ENCODE data around the gene DIAPH2.

The DIAPH2 gene

GRCh38 chrX:96906741-96907140, 222.1 kb downstream of the DIAPH2 start:
- DNase-seq, result no peak
- H3K9me3 Mint-ChIP-seq, result no peaks in the 10 kb centered on the region
- no peak overlapping the region for H3K27ac Mint-ChIP-seq
- H3K4me1 Mint-ChIP-seq, result no peaks in the 10 kb centered on the region
- CTCF ChIA-PET, result no interaction called here
- H3K27me3 Mint-ChIP-seq, result no peaks in the 10 kb centered on the region
- H3K4me3 Mint-ChIP-seq, result no peak overlapping the region
- peaks cover 1% of the 10 kb centered on the region for H3K36me3 Mint-ChIP-seq

DNA sequence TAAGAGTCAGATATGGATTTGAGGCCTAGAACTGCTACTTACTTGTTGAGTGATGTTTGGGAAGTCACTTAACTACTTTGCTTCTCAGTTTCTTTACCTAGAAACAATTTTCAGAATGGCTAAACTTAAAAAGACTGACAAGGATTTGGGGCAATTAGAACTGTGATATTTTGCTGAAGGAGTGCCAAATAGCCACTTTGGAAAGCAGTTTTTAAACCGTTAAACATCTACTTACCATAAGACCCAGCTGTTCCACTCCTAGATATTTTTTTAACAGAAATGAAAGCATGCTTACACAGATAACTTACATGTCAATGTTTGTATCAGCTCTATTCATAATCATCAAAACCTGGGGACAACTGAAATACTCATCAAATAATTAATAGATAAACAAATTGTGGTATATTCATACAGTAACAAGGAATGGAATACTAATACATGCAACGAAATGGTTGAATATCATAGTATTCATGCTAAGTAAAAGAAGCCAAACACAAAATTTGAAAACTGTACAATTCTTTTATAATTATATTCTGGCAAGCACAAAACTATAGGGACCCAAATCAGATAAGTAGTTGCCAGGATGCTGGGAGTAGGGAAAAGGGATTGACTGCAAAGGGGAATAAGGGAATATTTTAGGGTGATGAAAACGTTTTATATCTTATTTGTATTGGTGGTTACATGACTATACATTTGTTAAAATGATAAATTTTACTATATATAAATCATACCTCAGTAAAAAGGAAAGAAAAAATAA, 223.1 kb downstream of the DIAPH2 start:
- Mint-ChIP-seq H3K9me3 (no peaks in the 10 kb centered on the region), H3K36me3 (peaks cover 1% of the 10 kb centered on the region), H3K27me3 (no peaks in the 10 kb centered on the region), H3K4me1 (no peaks in the 10 kb centered on the region), H3K27ac (no peak overlapping the region), H3K4me3 (no peak overlapping the region)
- DNase-seq, result no peak
- CTCF ChIA-PET, result no interaction called here

GRCh38 chrX:96909291-96909690, 224.6 kb downstream of the DIAPH2 start:
- DNase-seq, result no peak
- CTCF ChIA-PET, result no interaction called here
- H3K27me3 Mint-ChIP-seq, result no peaks in the 10 kb centered on the region
- no peak overlapping the region for H3K4me3 Mint-ChIP-seq
- H3K36me3 Mint-ChIP-seq, result peaks cover 1% of the 10 kb centered on the region
- H3K9me3 Mint-ChIP-seq, result no peaks in the 10 kb centered on the region
- H3K4me1 Mint-ChIP-seq, result no peaks in the 10 kb centered on the region
- H3K27ac Mint-ChIP-seq, result no peak overlapping the region

GRCh38 chrX:96918864-96919263, 234.2 kb downstream of the DIAPH2 start:
- Mint-ChIP-seq H3K4me1 (no peaks in the 10 kb centered on the region), H3K36me3 (peaks cover 3% of the 10 kb centered on the region), H3K4me3 (no peak overlapping the region), H3K27ac (no peak overlapping the region), H3K9me3 (no peaks in the 10 kb centered on the region), H3K27me3 (no peaks in the 10 kb centered on the region)
- CTCF ChIA-PET, result no interaction called here
- no peak for DNase-seq

GRCh38 chrX:96919672-96920071, 235.0 kb downstream of the DIAPH2 start:
- Mint-ChIP-seq H3K27ac (no peak overlapping the region), H3K9me3 (no peaks in the 10 kb centered on the region), H3K36me3 (peaks cover 3% of the 10 kb centered on the region), H3K4me3 (no peak overlapping the region), H3K4me1 (no peaks in the 10 kb centered on the region), H3K27me3 (no peaks in the 10 kb centered on the region)
- DNase-seq, result no peak
- CTCF ChIA-PET, result no interaction called here

GRCh38 chrX:96924581-96924980, 239.9 kb downstream of the DIAPH2 start:
- CTCF ChIA-PET, result no interaction called here
- DNase-seq, result no peak
- Mint-ChIP-seq H3K27ac (no peak overlapping the region), H3K27me3 (no peaks in the 10 kb centered on the region), H3K9me3 (no peaks in the 10 kb centered on the region), H3K4me1 (no peaks in the 10 kb centered on the region), H3K4me3 (no peak overlapping the region), H3K36me3 (no peaks in the 10 kb centered on the region)

GRCh38 chrX:96929036-96929435, 244.4 kb downstream of the DIAPH2 start:
- no peak overlapping the region for H3K4me3 Mint-ChIP-seq
- no peak overlapping the region for H3K27ac Mint-ChIP-seq
- CTCF ChIA-PET, result no interaction called here
- H3K36me3 Mint-ChIP-seq, result no peaks in the 10 kb centered on the region
- H3K9me3 Mint-ChIP-seq, result no peaks in the 10 kb centered on the region
- no peaks in the 10 kb centered on the region for H3K4me1 Mint-ChIP-seq
- no peak for DNase-seq
- no peaks in the 10 kb centered on the region for H3K27me3 Mint-ChIP-seq

DNA sequence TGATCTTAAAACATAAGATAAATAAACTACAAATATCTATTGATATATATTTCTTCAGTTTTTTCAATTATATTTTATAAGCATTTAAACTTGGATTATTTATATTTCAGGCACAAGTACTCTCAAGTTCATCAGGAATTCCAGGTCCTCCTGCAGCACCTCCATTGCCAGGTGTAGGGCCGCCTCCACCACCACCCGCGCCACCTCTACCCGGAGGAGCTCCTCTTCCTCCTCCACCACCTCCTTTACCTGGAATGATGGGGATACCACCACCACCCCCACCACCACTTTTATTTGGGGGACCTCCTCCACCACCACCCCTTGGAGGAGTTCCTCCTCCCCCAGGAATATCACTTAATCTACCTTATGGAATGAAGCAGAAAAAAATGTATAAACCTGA, 273.1 kb downstream of the DIAPH2 start:
- no peak overlapping the region for H3K27ac Mint-ChIP-seq
- peaks cover 9% of the 10 kb centered on the region for H3K9me3 Mint-ChIP-seq
- H3K4me1 Mint-ChIP-seq, result no peaks in the 10 kb centered on the region
- peaks cover 31% of the 10 kb centered on the region for H3K36me3 Mint-ChIP-seq
- no peak for DNase-seq
- CTCF ChIA-PET, result no interaction called here
- H3K27me3 Mint-ChIP-seq, result no peaks in the 10 kb centered on the region
- no peak overlapping the region for H3K4me3 Mint-ChIP-seq

DNA sequence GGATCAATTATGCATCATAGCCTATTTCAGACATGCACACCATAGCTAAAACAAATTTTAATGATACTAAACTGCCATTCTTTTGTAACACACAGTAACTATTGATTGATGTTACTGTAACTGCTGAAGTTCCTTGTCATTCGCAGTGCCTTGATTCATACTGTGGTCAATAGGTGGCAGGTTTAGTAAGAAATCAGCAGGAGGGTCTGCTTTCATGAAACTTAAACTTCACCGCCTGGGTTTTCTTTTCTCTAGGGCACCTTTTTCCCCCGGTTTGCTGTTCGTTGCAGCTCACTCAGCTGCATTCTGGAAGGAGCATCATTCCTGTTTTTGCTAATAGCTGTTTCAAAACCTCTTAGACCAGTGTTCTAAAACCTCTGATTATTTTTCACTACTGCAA, 287.2 kb downstream of the DIAPH2 start:
- Mint-ChIP-seq H3K27me3 (no peaks in the 10 kb centered on the region), H3K4me3 (no peak overlapping the region), H3K27ac (no peak overlapping the region), H3K9me3 (no peaks in the 10 kb centered on the region), H3K36me3 (peaks cover 17% of the 10 kb centered on the region), H3K4me1 (no peaks in the 10 kb centered on the region)
- no peak for DNase-seq
- CTCF ChIA-PET, result no interaction called here

DNA sequence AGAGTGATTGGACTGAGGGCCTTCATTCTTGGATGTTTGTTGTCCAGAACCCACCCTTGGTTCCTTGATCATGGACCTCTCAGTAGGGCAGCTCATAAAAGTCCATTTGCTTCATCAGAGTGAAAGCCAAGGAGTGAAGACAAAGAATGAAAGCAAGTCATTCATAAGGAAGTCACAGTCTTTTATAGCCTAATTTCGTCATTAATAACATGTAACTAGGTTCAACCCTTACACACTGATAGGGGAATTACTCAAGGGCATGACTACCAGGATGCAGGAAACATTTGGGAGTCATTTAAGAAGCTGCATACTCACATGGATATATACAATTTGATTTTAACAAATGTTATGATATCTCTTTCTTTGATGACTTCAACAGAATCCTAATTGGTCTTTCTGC, 294.3 kb downstream of the DIAPH2 start:
- H3K4me3 Mint-ChIP-seq, result no peak overlapping the region
- DNase-seq, result no peak
- H3K27me3 Mint-ChIP-seq, result no peaks in the 10 kb centered on the region
- H3K27ac Mint-ChIP-seq, result no peak overlapping the region
- no peaks in the 10 kb centered on the region for H3K9me3 Mint-ChIP-seq
- CTCF ChIA-PET, result no interaction called here
- peaks cover 3% of the 10 kb centered on the region for H3K36me3 Mint-ChIP-seq
- H3K4me1 Mint-ChIP-seq, result no peaks in the 10 kb centered on the region

DNA sequence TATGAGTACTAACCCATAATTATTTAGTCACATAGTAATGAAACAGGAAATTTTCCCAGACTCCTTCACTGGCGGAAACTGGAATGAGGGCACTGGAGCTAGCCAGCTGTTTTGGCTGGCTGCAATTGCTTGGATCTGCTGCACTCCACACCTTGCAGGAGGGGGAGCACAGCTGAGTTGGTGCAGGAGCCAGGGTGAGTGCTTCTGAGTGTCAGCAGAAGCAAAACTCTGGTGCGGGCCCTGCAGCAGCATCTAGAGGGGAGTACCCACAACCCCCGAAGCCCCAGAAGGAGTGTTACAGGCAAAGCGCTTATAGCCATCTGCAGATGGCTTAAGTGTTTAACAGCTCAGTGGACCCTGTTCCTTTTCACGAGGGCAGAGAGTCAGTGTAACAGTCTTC, 295.1 kb downstream of the DIAPH2 start:
- H3K4me1 Mint-ChIP-seq, result no peaks in the 10 kb centered on the region
- H3K4me3 Mint-ChIP-seq, result no peak overlapping the region
- no peak overlapping the region for H3K27ac Mint-ChIP-seq
- H3K27me3 Mint-ChIP-seq, result no peaks in the 10 kb centered on the region
- DNase-seq, result no peak
- CTCF ChIA-PET, result no interaction called here
- no peaks in the 10 kb centered on the region for H3K9me3 Mint-ChIP-seq
- no peaks in the 10 kb centered on the region for H3K36me3 Mint-ChIP-seq

- Mint-ChIP-seq H3K27ac (no peak overlapping the region), H3K4me3 (no peak overlapping the region), H3K9me3 (no peaks in the 10 kb centered on the region), H3K36me3 (no peaks in the 10 kb centered on the region), H3K4me1 (no peaks in the 10 kb centered on the region), H3K27me3 (no peaks in the 10 kb centered on the region)
- DNase-seq, result no peak
- CTCF ChIA-PET, result no interaction called here
Measured at GRCh38 chrX:96982161-96982560, 297.5 kb downstream of the DIAPH2 start.

- Mint-ChIP-seq H3K27me3 (no peaks in the 10 kb centered on the region), H3K9me3 (no peaks in the 10 kb centered on the region), H3K36me3 (no peaks in the 10 kb centered on the region), H3K4me3 (no peak overlapping the region), H3K27ac (no peak overlapping the region), H3K4me1 (no peaks in the 10 kb centered on the region)
- no peak for DNase-seq
- CTCF ChIA-PET, result interaction anchor here (0.7 kb wide), 1 partner anchor 311 kb away, joined by 3 read pairs; no protein-coding TSS in a partner anchor
Measured at GRCh38 chrX:96984538-96984937, 299.9 kb downstream of the DIAPH2 start.

- no peaks in the 10 kb centered on the region for H3K4me1 Mint-ChIP-seq
- H3K36me3 Mint-ChIP-seq, result no peaks in the 10 kb centered on the region
- no peak overlapping the region for H3K27ac Mint-ChIP-seq
- H3K9me3 Mint-ChIP-seq, result no peaks in the 10 kb centered on the region
- CTCF ChIA-PET, result interaction anchor here (0.7 kb wide), 1 partner anchor 311 kb away, joined by 3 read pairs; no protein-coding TSS in a partner anchor
- DNase-seq, result no peak
- H3K27me3 Mint-ChIP-seq, result no peaks in the 10 kb centered on the region
- no peak overlapping the region for H3K4me3 Mint-ChIP-seq
Measured at GRCh38 chrX:96985046-96985445, 300.4 kb downstream of the DIAPH2 start.

DNA sequence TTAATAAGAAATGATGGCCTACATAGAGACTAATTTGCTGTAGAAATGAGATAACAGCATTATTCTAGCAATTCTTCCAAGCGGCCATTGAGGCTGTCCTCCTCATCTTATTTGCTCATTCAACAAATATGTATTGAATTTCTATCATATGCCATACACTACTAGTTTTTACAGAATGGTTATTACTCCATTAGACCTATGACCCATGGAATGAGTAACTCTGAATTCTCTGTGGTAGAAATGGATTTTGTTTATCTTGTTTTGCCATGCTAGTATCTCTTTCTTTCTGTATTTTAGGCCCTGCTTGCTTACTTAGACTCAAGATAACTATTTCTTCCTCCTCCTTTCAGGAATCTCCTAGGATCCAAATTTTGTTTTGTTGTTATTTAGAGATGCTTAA, 302.6 kb downstream of the DIAPH2 start:
- H3K27me3 Mint-ChIP-seq, result no peaks in the 10 kb centered on the region
- H3K9me3 Mint-ChIP-seq, result no peaks in the 10 kb centered on the region
- no peak for DNase-seq
- H3K4me1 Mint-ChIP-seq, result no peaks in the 10 kb centered on the region
- H3K4me3 Mint-ChIP-seq, result no peak overlapping the region
- CTCF ChIA-PET, result no interaction called here
- H3K27ac Mint-ChIP-seq, result no peak overlapping the region
- no peaks in the 10 kb centered on the region for H3K36me3 Mint-ChIP-seq

Data from activated naive CD4-positive, alpha-beta T cell treated with anti-CD3 and anti-CD28 coated beads, Interleukin-2, amount 10 ng/mL, durations not matched to agents 7 days and 5 days (primary cell).